ENCODE results near the gene SAPCD1.
"Not testable (repeated sequence)": the region's sequence is repeated elsewhere in the genome, so short reads cannot be mapped to it uniquely, and the experiment has no call there.

The SAPCD1 gene

DNA sequence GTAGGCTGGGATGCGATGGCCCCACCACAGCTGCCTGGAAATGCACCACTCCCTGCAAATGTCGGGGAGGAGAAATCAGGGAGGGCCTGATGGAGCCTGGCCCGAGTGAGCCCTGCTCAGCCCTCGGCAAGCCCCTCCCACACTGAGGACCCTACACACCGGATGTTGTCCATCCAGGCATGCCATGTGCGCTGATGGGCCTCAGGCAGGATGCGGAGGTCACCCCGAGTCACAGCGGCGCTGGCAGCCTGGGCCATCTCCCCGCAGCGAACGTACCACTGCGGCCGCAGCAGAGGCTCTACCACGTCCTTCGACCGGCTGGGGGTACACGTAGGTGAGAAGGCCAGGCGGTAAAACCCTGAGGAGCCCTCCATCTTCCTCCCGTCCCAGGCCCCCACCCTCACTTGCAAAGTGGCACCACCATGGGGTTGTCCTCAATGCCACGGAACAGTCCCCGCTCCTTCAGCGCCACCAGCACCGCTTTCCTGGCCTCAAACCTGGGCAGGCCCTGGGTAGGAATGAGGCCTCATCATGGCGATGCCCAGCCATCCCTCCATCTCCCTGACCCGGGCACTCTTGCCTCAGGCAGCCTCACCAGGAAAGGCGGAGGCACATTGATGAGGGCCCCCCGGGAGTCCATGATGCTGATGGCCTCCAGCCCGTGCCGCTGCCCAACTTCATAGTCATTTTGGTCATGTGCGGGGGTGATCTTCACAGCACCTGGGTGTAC is 19.8 kb downstream of the SAPCD1 start:
- Histone ChIP-seq H3K9me3 (replicated peaks; ENCODE audit: low read length) (no peaks in the 10 kb centered on the region), H3K4me1 (ENCODE audit: control insufficient read depth, insufficient read depth, low read length) (peaks cover 6% of the 10 kb centered on the region), H3K4me3 (ENCODE audit: low read length) (no peak overlapping the region), H3K27me3 (ENCODE audit: control insufficient read depth, insufficient read depth, low read length) (no peaks in the 10 kb centered on the region), H3K36me3 (ENCODE audit: insufficient read depth, low read length) (peaks cover 76% of the 10 kb centered on the region), H3K4me2 (ENCODE audit: low read length) (no peak overlapping the region), H3K9ac (ENCODE audit: low read depth, low read length) (no peak overlapping the region)

DNA sequence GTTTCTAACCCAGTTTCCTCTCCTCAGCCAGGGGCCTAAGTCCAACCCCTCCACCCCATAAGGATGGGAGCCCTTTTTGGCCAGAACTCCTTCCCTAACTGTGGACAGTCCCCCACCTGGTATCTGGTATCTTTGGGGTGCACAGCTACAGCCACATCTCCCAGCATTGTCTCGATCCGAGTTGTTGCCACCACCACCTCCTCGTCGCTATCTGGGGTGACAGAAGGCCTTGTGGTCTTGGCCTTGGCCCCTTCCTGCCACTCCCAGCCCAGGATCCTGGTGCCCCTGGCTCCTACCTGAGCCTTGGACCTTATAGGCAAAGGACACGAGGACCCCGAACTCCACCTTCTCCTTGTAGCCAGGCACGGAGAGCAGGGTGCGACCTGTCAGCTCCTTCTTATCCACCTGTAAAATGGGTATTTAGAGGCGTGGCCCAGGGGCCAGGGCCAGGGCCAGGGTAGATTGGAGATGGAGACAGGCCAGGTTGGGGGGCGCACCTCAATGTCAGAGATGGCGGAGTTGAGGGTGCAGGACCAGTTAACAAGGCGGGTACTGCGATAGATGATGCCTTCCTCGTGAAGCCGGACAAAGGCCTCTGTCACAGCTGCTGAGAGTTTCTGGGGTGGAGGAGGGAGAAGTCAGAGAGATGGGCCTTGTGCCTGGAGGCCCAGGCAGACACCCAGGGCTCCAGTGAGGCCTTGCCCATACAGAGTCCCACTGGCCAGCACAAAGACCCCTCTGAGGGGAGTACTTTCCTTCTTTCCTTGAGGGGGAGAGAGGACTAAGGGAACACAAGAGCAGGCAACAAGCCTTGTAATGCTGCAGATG is 21.9 kb downstream of the SAPCD1 start:
- no peaks in the 10 kb centered on the region for H3K9me3 ChIP-seq (replicated peaks; ENCODE audit: low read length)
- H3K4me2 ChIP-seq (ENCODE audit: low read length): no peak overlapping the region
- H3K27me3 ChIP-seq (ENCODE audit: control insufficient read depth, insufficient read depth, low read length): no peaks in the 10 kb centered on the region
- H3K4me1 ChIP-seq (ENCODE audit: control insufficient read depth, insufficient read depth, low read length): no peaks in the 10 kb centered on the region
- H3K4me3 ChIP-seq (ENCODE audit: low read length): no peak overlapping the region
- H3K9ac ChIP-seq (ENCODE audit: low read depth, low read length): no peak overlapping the region
- H3K36me3 ChIP-seq (ENCODE audit: insufficient read depth, low read length): peaks cover 62% of the 10 kb centered on the region

DNA sequence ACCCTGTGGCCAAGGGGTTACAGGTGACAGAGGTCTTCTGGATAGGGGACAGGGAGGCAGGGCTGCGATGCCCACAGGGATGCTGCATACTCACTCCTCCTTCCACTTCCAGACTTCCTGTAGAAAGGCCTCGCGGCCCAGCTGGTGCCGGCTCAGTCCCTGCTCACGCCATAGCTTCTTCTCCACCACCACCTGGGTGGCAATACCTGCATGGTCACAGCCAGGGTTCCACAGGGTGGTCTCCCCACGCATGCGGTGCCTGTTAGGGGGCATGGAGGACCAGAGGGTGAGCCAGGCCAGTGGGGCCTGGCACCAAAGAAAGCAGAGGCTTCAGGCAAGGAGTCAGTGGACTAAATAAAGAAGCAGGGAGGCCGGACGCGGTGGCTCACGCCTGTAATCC is 23.0 kb downstream of the SAPCD1 start:
- Histone ChIP-seq H3K4me2 (ENCODE audit: low read length) (no peak overlapping the region), H3K4me1 (ENCODE audit: control insufficient read depth, insufficient read depth, low read length) (no peaks in the 10 kb centered on the region), H3K9me3 (replicated peaks; ENCODE audit: low read length) (no peaks in the 10 kb centered on the region), H3K27me3 (ENCODE audit: control insufficient read depth, insufficient read depth, low read length) (no peaks in the 10 kb centered on the region), H3K9ac (ENCODE audit: low read depth, low read length) (no peak overlapping the region), H3K4me3 (ENCODE audit: low read length) (no peak overlapping the region), H3K36me3 (ENCODE audit: insufficient read depth, low read length) (peaks cover 54% of the 10 kb centered on the region)

DNA sequence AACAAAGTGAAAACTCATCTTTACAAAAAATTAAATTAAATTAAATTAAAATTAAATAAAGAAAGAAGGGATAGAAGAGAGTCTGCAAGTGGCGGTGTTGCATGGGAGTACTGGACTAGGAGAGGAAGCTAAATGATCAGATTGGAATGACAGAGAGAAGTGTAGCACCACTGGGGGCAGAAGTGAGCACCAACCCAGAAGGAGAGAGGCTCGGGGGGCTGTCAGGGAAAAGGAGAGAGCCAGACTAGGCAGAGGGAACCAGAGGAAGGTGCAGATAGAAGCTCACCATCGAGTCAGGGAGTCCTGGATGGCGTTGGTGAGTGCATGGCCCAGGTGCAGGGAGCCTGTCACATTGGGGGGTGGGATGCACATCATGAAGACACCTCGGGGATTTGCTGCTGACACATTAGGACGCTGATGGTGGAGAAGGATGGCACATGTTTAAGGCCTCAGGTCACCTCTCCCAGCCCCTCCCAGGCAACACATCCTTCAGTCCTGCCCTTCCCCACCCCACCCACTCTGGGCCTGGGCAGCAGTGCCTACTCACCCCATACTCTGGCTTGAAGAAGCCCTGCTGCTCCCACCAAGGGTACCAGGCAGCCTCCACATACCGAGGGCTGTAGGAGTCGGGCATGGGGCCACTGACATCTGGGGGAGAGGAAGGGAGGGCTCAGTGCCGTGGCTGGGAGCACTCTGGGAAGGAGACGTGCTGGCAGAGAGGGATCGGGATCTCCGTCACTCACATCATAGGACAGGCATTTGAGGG is 29.1 kb downstream of the SAPCD1 start:
- Histone ChIP-seq H3K4me1 (ENCODE audit: control insufficient read depth, insufficient read depth, low read length) (peaks cover 21% of the 10 kb centered on the region), H3K9me3 (replicated peaks; ENCODE audit: low read length) (no peaks in the 10 kb centered on the region), H3K4me3 (ENCODE audit: low read length) (no peak overlapping the region), H3K36me3 (ENCODE audit: insufficient read depth, low read length) (peaks cover 30% of the 10 kb centered on the region), H3K27me3 (ENCODE audit: control insufficient read depth, insufficient read depth, low read length) (no peaks in the 10 kb centered on the region), H3K9ac (ENCODE audit: low read depth, low read length) (no peak overlapping the region), H3K4me2 (ENCODE audit: low read length) (no peak overlapping the region)

DNA sequence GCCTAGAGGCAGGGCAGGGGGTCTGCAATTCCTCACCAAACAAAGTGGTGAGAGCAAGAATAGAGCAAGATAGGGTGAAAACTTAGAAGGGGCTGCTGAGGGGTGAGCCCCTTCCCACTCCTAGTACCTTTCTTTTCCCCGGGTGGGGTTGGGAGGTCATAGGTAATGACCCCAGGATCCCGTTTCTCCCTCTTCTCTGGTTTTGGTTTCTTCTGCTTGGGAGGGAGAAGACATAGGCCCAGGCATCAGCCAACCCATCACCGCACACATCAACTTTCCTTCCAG is 29.6 kb downstream of the SAPCD1 start:
- no peak overlapping the region for H3K9ac ChIP-seq (ENCODE audit: low read depth, low read length)
- peaks cover 30% of the 10 kb centered on the region for H3K36me3 ChIP-seq (ENCODE audit: insufficient read depth, low read length)
- no peak overlapping the region for H3K4me3 ChIP-seq (ENCODE audit: low read length)
- H3K9me3 ChIP-seq (replicated peaks; ENCODE audit: low read length): no peaks in the 10 kb centered on the region
- H3K27me3 ChIP-seq (ENCODE audit: control insufficient read depth, insufficient read depth, low read length): no peaks in the 10 kb centered on the region
- H3K4me2 ChIP-seq (ENCODE audit: low read length): no peak overlapping the region
- peaks cover 21% of the 10 kb centered on the region for H3K4me1 ChIP-seq (ENCODE audit: control insufficient read depth, insufficient read depth, low read length)

DNA sequence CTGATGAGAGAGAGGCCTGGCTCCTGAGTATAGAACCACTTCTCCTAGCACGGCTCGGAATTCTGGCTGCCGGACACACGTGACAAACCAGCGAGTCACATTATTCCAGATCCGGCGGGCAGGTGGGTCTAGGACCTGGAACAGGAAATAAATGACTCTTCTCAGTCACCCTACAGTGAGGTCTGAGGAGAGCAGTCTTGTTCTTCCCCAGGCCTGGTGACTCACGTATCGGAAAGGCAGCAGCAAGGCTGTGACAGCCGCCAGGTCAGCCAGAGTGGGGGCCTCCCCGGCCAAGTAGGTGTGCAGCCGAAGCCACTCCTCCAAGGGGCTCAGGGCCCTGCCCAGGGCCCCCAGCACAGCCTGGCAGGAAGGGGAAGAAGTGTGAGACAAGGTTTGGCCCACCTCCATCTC is 30.3 kb downstream of the SAPCD1 start:
- Histone ChIP-seq H3K27me3 (ENCODE audit: control insufficient read depth, insufficient read depth, low read length) (no peaks in the 10 kb centered on the region), H3K9me3 (replicated peaks; ENCODE audit: low read length) (no peaks in the 10 kb centered on the region), H3K36me3 (ENCODE audit: insufficient read depth, low read length) (peaks cover 30% of the 10 kb centered on the region), H3K4me2 (ENCODE audit: low read length) (peak overlapping the region; percentile 42), H3K4me1 (ENCODE audit: control insufficient read depth, insufficient read depth, low read length) (peaks cover 21% of the 10 kb centered on the region), H3K9ac (ENCODE audit: low read depth, low read length) (no peak overlapping the region), H3K4me3 (ENCODE audit: low read length) (no peak overlapping the region)

DNA sequence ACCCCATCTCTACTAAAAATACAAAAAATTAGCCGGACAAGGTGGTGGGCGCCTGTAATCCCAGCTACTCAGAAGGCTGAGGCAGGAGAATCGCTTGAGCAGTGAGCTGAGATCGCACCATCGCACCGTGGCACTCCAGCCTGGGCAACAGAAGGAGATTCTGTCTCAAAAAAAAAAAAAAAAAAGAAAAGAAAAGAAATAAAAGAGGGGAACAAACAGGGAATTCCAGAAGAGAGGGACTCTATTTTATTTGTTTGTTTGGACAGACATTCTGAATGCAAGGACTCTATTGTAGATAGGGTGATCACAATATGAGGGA is 31.4 kb downstream of the SAPCD1 start:
- H3K9ac ChIP-seq (ENCODE audit: low read depth, low read length): peak overlapping the region; percentile 95
- peaks cover 21% of the 10 kb centered on the region for H3K4me1 ChIP-seq (ENCODE audit: control insufficient read depth, insufficient read depth, low read length)
- peak overlapping the region; percentile 84 for H3K4me2 ChIP-seq (ENCODE audit: low read length)
- H3K27me3 ChIP-seq (ENCODE audit: control insufficient read depth, insufficient read depth, low read length); H3K9me3 ChIP-seq (replicated peaks; ENCODE audit: low read length): not testable (repeated sequence)
- peak overlapping the region; percentile 85 for H3K4me3 ChIP-seq (ENCODE audit: low read length)
- peaks cover 30% of the 10 kb centered on the region for H3K36me3 ChIP-seq (ENCODE audit: insufficient read depth, low read length)

DNA sequence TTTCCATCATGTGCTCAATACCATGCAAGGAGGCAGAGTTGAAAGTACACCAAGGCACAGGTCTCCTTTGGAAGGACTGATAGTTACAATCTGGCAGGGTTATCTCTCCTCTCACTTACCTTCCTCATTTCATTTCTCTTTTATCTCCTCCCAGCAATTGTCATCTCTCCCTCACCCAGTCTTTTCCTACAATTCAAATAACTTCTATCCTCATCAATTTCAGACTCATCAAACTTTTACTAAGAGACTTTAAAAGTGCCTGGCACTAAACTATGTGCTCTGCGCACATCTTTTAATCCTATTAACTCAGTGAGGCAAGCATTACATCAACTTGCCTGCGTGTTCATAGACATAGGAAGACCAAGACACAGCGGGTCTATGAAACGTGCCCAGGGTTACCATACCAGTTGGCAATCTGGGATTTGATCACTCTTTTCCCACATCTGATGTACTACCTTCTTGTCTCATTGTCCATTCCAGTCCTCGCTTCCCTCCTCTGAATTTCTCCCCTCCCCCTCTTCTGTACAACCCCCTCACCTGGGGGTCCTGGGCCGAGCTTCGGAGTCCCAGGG is 31.9 kb downstream of the SAPCD1 start:
- Histone ChIP-seq H3K27me3 (ENCODE audit: control insufficient read depth, insufficient read depth, low read length) (no peaks in the 10 kb centered on the region), H3K4me1 (ENCODE audit: control insufficient read depth, insufficient read depth, low read length) (peaks cover 21% of the 10 kb centered on the region), H3K4me3 (ENCODE audit: low read length) (peak overlapping the region; percentile 85), H3K9me3 (replicated peaks; ENCODE audit: low read length) (no peaks in the 10 kb centered on the region), H3K36me3 (ENCODE audit: insufficient read depth, low read length) (peaks cover 27% of the 10 kb centered on the region), H3K4me2 (ENCODE audit: low read length) (peak overlapping the region; percentile 84), H3K9ac (ENCODE audit: low read depth, low read length) (peak overlapping the region; percentile 95)

DNA sequence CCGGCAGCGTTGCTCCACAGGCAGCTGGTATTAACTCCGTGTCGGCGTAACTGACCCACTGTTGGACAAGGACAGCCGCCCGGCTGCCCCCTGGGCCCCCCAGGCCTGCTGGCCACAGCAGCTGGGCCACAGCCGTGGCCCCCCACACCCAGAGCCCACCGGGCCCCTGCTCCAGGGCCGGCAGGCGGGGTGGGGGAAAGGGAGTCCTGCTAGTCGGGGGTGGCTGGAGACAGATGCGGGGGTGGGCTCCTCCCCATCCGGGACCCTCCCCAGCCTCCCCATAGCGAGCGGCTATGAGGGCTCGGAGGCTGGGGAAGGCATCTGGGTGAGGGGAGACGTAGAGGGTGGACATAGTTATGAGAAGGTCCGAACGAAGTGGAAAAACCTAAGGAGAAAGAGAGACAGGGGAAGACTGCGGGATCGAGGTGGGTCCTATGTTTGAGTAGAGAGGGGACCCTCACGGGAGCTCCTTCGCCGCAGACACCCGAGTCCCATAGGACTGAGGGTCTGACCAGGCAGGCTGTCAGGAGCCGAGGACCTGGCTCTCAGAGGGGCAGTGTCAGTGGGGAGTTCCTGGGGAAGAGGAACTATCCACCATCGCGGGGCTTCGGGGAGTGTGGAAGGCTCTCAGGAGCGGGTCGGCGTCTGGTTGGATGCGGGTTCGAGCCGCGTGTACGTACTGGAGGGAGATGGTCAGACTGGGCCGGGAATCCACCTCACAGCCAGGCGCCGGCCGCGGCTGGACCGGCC is 32.6 kb downstream of the SAPCD1 start:
- H3K4me1 ChIP-seq (ENCODE audit: control insufficient read depth, insufficient read depth, low read length): peaks cover 23% of the 10 kb centered on the region
- peak overlapping the region; percentile 95 for H3K9ac ChIP-seq (ENCODE audit: low read depth, low read length)
- H3K4me2 ChIP-seq (ENCODE audit: low read length): peak overlapping the region; percentile 84
- H3K27me3 ChIP-seq (ENCODE audit: control insufficient read depth, insufficient read depth, low read length): no peaks in the 10 kb centered on the region
- H3K4me3 ChIP-seq (ENCODE audit: low read length): peak overlapping the region; percentile 85
- no peaks in the 10 kb centered on the region for H3K9me3 ChIP-seq (replicated peaks; ENCODE audit: low read length)
- peaks cover 24% of the 10 kb centered on the region for H3K36me3 ChIP-seq (ENCODE audit: insufficient read depth, low read length)

DNA sequence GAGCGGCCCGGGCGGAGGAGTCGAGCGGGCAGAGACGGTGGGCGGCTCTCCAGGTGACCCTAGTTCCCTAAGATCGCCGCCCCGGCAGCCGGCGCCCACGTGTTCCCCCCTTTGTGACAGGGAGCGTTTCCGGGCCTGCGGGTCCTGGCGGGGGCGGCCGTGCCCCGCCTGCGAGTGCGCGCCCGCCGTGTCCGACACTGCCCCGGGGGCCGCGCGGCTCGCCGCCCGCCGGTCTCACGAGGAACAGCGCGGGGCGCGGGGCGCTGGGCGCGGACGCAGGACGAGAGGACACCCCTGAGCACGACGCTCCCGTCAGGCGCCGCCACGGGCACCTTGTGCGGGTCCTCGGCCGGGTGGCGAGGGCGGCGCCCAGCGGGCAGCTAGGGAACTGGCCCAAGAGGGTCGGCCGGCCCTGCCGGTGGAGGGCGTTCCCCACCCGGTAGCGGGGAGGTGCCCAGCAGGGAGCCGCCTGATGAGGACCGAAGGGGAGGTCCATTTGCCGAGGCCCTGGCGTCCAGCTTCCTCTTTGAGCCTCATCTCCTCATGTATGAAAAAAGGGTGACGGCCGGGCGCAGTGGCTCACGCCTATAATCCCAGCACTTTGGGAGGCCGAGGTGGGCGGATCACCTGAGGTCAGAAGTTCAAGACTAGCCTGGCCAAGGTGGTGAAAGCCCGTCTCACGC is 33.3 kb downstream of the SAPCD1 start, which contains the start of gene VARS1:
Gene VARS1, minus strand, starts transcription at position 137 of the 683 bp plus-strand sequence. CDS start 535 bp downstream, outside the sequence.
- no peaks in the 10 kb centered on the region for H3K9me3 ChIP-seq (replicated peaks; ENCODE audit: low read length)
- peak within 1 kb of the TSS; percentile 84 for H3K4me2 ChIP-seq (ENCODE audit: low read length)
- H3K27me3 ChIP-seq (ENCODE audit: control insufficient read depth, insufficient read depth, low read length): no peaks in the 10 kb centered on the region
- peak within 1 kb of the TSS; percentile 85 for H3K4me3 ChIP-seq (ENCODE audit: low read length)
- H3K36me3 ChIP-seq (ENCODE audit: insufficient read depth, low read length): peaks cover 21% of the 10 kb centered on the region
- peaks cover 23% of the 10 kb centered on the region for H3K4me1 ChIP-seq (ENCODE audit: control insufficient read depth, insufficient read depth, low read length)
- peak within 1 kb of the TSS; percentile 95 for H3K9ac ChIP-seq (ENCODE audit: low read depth, low read length)

All from skeletal muscle satellite cell (primary cell).